22Rv1 (cell line): Measurements from ENCODE around the gene PARP3.
A peak's percentile ranks its signal among the peaks of the same experiment; 100 is the strongest.

ENCODE experiments used
- H3K27ac ChIP-seq: fragments of 450-650 bp; 2 replicates; pipeline ENCODE4 v1.5.1; 2017
- ZFX ChIP-seq: fragments of 450-650 bp; IDR thresholded peaks from 2 replicates; pipeline ENCODE4 v1.6.1; 2017; ENCODE audit warnings: antibody characterized with exemption, borderline replicate concordance
- TF ChIP-seq, protein P1 (sequence below): fragments of 450-650 bp; IDR thresholded peaks from 2 replicates; pipeline ENCODE4 v1.5.1; 2017; ENCODE audit warnings: mild to moderate bottlenecking

The PARP3 gene

DNA sequence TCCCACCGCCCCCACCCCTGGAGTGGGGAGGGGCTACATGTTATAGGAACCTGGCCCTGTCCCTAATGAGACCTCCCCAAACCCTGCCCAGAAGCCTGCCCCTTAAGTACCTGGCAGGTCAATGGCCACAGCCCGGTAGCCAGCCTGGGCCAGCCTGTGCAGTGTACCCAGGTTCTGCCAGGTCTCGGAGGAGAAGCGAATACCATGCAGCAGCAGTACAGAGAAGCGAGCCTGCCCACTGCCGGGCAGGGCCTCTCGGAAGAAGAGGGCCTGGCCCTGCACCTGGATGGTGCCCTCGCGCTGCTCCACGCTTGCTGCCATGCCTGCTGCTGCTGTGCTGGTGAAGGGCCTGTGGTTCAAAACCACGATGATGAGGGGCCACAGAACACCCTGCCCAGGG is 29.2 kb downstream of the PARP3 start:
- H3K27ac ChIP-seq, result peak overlapping the region; percentile 97

DNA sequence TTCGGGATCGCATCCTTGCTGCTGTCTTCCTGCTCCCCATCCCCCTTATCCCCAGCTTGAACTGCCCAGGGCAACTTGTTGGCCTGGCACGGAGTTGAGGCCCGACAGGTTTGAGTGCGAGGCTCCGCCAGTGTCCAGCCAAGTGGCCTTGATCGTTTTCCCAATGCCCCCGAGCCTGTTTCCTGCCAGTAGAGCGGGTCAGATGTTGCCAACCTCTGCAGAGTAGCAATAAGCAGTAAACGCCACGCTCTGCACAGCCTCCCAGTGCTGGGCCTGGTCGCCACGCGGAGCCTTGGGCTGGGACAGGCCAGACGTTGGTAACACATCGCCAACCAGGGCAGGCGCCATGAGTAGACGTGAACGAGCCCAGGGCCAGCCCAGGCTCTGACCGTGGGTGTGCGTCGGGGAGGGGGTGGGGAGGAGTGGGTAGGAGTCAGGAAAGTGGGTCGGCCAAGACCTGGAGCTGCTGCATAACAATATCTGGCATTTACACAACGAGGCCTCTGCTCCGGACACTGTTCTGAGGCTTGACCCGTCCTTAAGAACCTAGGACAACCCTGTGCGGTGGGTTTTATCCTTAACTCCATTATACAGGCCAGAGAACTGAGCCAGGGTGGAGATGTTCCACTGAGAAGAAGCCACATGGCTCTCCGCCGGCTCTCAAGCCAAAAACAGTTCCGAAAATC is 32.3 kb downstream of the PARP3 start:
- TF ChIP-seq ZFX, result no peak
- TF ChIP-seq, protein P1, sequence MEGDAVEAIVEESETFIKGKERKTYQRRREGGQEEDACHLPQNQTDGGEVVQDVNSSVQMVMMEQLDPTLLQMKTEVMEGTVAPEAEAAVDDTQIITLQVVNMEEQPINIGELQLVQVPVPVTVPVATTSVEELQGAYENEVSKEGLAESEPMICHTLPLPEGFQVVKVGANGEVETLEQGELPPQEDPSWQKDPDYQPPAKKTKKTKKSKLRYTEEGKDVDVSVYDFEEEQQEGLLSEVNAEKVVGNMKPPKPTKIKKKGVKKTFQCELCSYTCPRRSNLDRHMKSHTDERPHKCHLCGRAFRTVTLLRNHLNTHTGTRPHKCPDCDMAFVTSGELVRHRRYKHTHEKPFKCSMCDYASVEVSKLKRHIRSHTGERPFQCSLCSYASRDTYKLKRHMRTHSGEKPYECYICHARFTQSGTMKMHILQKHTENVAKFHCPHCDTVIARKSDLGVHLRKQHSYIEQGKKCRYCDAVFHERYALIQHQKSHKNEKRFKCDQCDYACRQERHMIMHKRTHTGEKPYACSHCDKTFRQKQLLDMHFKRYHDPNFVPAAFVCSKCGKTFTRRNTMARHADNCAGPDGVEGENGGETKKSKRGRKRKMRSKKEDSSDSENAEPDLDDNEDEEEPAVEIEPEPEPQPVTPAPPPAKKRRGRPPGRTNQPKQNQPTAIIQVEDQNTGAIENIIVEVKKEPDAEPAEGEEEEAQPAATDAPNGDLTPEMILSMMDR, result peak; percentile 77
- peak overlapping the region; percentile 97 for H3K27ac ChIP-seq

More for the DNA sequence above, 29.2 kb downstream of the PARP3 start:
- no peak for TF ChIP-seq ZFX
- TF ChIP-seq, protein P1, result no peak

DNA sequence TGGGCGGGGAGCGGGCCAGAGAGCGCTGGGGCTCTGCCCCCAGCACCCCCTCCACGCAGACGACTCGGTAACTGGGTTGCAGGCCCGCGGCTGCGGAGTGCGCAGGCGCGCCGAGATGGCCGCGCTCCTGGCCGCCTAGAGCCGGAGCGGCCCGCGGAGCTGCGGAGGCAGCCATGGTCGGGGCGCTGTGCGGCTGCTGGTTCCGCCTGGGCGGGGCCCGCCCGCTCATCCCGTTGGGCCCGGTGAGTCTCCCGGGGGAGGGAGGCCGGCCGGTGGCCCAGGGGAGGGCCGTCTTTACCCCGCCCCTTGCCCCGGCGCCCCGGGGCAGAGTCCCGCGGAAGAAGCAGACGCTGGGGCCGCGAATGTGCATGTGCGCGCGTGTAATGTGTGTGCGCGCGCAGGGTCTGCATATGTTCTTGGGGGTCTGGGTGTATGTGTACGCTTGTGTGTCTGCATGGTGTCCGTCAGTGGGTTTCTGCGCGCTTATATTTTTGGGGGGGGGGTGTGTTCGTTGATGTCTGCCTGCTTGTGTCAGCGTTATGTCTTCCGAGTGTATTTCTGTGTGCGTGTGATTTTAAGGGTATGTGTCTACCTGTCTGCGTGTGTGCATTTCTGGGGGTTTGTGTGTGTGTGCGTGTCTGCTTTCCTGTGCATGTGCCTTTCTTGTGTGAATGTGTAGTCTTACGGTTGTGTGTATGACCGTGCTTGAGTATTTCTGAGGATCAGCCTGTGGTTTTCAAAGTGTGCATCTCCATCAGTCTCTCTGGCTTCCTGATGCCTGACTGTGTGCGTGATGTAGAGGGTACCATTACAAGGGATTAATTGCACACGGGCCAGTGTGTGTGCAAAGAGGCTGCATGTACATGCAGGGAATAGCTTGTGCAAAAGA is 33.0 kb downstream of the PARP3 start, which contains the start of gene ABHD14A:
ABHD14A (plus strand) TSS at position 102 of the 889 bp plus-strand sequence; CDS start at position 174, 72 bp downstream.
- H3K27ac ChIP-seq, result peak within 1 kb of the TSS; percentile 97
- TF ChIP-seq, protein P1, result no peak
- TF ChIP-seq ZFX, result no peak

DNA sequence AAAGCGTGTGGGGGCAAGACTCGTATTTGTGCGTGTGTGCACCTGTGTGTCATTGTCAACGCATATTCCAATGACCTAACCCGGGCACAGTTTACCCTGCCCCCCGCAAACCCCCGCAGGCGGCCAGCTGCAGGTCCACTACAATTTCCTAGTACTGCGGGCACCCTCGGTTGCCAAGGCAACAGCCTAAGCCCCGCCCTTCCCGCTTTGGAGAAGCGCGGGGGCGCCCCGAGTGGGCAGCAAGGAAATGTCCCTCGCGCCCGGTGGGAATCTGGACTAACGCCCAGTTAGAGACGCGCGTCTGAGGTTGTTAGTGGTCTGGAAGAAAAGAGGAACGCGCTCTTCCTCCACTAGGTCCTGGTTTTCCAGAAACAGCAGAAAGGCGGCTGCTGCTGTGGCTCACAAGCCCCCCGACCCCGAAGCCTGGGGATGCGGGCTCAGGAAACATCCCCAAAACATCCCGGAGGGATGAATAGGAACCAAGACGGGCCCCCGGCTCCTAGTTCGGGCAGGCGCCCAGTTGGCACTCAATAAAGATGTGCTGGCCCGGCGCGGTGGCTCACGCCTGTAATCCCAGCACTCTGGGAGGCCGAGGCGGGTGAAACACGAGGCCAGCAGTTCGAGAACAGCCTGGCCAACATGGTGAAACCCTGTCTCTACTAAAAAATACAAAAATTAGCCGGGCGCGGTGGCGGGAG is 33.8 kb downstream of the PARP3 start:
- peak overlapping the region; percentile 97 for H3K27ac ChIP-seq
- TF ChIP-seq ZFX, result no peak
- TF ChIP-seq, protein P1, result no peak

DNA sequence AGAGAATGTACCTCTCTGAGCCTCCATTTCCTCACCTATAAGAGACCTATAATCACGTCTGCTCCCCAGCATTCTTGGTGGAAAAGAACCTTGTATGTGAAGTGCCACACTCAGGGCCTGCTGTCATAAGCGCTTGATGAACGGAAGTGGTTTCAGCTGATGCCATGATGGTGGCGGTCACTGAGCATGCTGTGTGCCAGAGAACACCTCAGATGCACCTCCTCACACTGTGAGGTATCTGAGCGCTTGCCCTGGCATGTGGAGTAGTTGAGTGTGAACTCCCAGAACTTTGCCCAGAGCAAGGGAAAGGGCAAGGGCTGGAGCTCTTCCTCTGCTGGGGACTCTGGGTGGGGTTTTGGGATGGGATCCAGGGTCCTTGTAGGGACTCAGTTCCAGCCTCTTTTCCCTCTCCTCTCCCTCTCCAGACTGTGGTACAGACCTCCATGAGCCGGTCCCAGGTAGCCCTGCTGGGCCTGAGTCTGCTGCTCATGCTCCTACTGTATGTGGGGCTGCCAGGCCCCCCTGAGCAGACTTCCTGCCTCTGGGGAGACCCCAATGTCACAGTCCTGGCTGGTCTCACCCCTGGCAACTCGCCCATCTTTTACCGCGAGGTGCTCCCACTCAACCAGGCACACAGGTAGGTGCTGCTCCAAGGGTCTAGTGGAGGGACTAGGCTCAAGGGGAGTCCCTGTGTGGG is 35.4 kb downstream of the PARP3 start:
- TF ChIP-seq, protein P1, result no peak
- no peak for TF ChIP-seq ZFX
- H3K27ac ChIP-seq, result peak overlapping the region; percentile 97; the same call in 1 of the 2 replicates

DNA sequence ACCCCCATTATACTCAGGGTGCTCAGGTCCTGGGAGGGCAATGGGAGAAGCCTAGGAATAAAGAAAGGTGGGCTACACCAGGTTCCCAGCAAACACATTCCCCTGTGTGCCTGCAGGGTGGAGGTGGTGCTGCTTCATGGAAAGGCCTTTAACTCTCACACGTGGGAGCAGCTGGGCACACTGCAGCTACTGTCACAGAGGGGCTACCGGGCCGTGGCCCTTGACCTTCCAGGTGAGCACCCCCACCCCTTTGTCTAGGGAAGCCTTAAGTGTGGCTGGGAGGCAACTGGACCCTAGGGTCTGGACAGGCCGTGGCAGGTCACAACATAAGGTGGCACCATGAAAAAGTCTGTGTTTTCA is 36.0 kb downstream of the PARP3 start:
- TF ChIP-seq ZFX, result no peak
- TF ChIP-seq, protein P1, result no peak
- no peak overlapping the region for H3K27ac ChIP-seq
